Hypothalamus (tissue), 51 donors: ENCODE measurements around the gene SPSB4.

Experiments
- DNase-seq, 51 donors: peaks; one replicate each; lab custom pipeline; 2025; lab: John Stamatoyannopoulos, UW

SPSB4 gene

GRCh38 chr3:141193066-141193830 is 142.1 kb downstream of the SPSB4 start:
- no peak for DNase-seq
